ENCODE data around the gene AIRE.

DNA sequence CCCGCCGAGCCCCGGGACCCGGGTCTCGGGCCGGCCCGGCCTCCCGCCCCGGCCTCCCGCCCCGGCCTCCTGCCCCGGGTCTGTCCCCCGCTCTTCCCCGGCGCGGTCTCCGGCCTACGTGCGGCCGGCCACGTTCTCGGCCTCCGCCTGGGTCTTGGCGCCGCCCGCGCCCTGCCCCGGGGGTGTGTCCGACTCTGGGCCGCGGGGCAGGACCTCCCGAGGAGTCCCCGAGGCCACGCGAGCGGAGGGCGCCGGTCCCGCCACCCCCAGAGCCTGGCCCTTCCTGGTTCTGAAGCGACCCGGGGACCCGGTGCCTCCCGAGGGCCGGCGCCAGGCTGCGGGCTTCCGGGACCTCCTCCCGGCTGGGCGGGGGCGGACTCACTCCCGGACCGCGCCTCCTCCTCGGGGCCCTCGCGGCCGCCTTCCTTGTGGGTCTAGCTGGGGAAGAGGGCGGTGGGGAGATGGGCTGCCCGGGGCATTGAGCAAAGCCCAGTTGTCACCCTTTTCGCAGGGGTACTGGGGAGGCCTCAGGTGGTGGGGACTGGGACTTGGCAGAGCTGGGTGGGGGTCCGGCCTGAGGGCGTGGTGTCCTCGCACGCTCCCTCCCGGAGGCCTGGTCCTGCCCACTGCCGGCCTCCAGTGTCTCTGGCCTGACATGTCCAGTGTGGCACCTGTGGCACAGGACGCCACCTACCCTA lies 14.7 kb downstream of the AIRE start:
- TF ChIP-seq, protein P1, sequence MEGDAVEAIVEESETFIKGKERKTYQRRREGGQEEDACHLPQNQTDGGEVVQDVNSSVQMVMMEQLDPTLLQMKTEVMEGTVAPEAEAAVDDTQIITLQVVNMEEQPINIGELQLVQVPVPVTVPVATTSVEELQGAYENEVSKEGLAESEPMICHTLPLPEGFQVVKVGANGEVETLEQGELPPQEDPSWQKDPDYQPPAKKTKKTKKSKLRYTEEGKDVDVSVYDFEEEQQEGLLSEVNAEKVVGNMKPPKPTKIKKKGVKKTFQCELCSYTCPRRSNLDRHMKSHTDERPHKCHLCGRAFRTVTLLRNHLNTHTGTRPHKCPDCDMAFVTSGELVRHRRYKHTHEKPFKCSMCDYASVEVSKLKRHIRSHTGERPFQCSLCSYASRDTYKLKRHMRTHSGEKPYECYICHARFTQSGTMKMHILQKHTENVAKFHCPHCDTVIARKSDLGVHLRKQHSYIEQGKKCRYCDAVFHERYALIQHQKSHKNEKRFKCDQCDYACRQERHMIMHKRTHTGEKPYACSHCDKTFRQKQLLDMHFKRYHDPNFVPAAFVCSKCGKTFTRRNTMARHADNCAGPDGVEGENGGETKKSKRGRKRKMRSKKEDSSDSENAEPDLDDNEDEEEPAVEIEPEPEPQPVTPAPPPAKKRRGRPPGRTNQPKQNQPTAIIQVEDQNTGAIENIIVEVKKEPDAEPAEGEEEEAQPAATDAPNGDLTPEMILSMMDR (conservative IDR thresholded peaks at IDR 0.05 in 1 of 2, IDR thresholded peaks at IDR 0.05 in 1 of 2; ENCODE audit: extremely low read depth in 1 of 2, insufficient read depth in 1 of 2, low read depth in 1 of 2, low read length in 2 of 2): no peak
- TF ChIP-seq EZH2 (IDR thresholded peaks at IDR 0.05; ENCODE audit: borderline replicate concordance, low read length): no peak

Measured in mammary epithelial cell (primary cell).